Measurements from ENCODE around the gene DDX23.
A peak's percentile ranks its signal among the peaks of the same experiment; 100 is the strongest.

The DDX23 gene

GRCh38 chr12:48818831-48819590 lies 33.0 kb downstream of the DDX23 start:
- DNase-seq (ENCODE audit: insufficient read length) (no peak), FAIRE-seq (no peak)
- no peak for TF ChIP-seq TAF1 (IDR thresholded peaks at IDR 0.05; ENCODE audit: borderline replicate concordance, low read depth, low read length)
- TF ChIP-seq POLR2AphosphoS5 (IDR thresholded peaks at IDR 0.05; ENCODE audit: low read depth, low read length) = no peak
- no peak for TF ChIP-seq POLR2A (IDR thresholded peaks at IDR 0.05; ENCODE audit: low read depth, low read length)

- DNase-seq (ENCODE audit: insufficient read length) (peak; percentile 64), FAIRE-seq (peak; percentile 67)
- TF ChIP-seq POLR2A (IDR thresholded peaks at IDR 0.05; ENCODE audit: low read depth, low read length) = no peak
Observed at GRCh38 chr12:48817873-48818830, 33.8 kb downstream of the DDX23 start, which contains the start of gene CACNB3. TSS of gene CACNB3 (plus strand) at chr12:48818496. CDS start at chr12:48818930, 434 bp downstream.

DNA sequence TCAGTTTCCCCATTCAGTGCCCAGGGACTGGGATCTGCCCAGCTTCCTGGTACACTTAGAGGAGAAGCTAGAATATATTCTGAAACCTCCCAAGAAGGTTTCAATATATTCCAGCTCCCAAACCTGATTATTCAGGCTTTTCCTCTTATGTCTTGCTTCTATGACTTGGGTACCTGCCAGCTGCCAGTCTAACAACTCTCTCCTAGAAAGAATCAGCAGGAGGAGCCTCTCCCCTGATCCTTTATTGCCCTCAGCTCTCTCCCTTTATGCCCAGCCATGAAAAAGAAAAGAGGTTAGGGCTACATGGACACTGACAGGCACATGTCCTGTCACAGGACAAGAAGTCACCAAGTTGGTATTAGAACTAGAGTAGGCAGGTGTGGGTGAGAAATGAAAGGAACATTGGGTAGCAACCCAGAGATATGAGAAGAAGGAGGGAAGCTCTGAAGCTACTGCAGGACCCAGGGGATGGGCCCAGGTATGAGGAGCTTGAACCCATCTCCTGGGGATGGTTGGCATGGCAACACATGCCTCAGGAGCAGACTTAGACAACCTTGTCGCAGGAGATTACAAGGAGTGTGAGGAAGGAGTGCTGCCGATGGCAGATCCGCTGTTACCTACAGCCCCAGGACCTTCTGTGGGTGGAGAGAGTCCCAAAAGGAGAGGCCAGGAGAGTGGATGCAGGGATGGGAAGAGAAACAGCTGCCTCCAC lies 35.7 kb downstream of the DDX23 start:
- no peak for DNase-seq (ENCODE audit: insufficient read length)
- TF ChIP-seq TAF1 (IDR thresholded peaks at IDR 0.05; ENCODE audit: borderline replicate concordance, low read depth, low read length) (no peak), POLR2AphosphoS5 (IDR thresholded peaks at IDR 0.05; ENCODE audit: low read depth, low read length) (no peak), POLR2A (IDR thresholded peaks at IDR 0.05; ENCODE audit: low read depth, low read length) (no peak)
- FAIRE-seq = no peak

DNA sequence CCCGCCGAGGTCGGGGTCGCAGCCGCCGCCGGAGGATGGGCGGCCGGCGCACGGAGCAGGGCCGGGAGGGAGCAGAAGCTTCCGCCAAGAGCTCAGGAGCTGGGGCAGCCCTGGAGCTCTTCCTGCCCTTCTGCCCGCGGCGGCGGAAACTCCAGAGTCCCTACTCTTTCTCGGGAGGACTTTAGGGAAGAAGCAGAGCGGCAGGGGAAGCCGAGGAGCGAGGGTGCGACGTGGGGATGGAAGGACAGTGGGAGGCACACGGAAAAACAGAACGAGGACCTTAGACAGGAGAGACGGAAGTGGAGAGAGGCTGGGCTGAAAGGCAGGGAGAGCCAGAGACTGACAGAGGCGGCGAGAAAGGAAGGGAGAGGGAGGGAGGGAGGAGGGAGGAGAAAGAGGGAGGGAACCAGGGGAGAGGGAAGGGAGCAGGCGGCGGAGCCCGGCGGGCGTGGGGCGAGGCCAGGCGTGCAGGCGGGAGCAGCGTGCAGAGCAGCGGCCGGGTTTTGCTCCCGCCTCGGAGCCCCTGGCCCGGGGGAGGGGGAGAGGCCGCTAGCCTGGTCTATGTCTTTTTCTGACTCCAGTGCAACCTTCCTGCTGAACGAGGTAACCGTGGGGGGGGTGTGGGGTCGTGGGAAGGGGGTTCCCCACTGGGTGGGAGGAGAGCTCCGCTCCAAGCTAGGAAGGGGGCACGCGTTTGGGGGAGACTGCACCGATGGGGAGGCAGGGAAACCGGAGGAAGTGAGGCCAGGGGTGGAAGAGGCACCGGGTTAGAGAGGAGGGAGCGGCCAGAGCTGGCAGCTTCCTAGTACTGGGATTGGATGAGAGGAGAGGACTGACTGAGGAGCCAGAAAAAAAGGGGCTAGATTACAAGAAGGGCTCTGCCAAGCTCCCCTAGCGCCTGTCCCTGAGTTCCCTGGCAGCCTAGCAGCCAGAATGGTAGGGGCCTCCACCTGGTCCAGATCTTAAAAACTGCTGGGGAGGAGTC lies 36.5 kb downstream of the DDX23 start:
- TF ChIP-seq TAF1 (IDR thresholded peaks at IDR 0.05; ENCODE audit: borderline replicate concordance, low read depth, low read length) (no peak), POLR2A (IDR thresholded peaks at IDR 0.05; ENCODE audit: low read depth, low read length) (no peak), POLR2AphosphoS5 (IDR thresholded peaks at IDR 0.05; ENCODE audit: low read depth, low read length) (no peak)
- FAIRE-seq = peak; percentile 72
- no peak for DNase-seq (ENCODE audit: insufficient read length)

DNA sequence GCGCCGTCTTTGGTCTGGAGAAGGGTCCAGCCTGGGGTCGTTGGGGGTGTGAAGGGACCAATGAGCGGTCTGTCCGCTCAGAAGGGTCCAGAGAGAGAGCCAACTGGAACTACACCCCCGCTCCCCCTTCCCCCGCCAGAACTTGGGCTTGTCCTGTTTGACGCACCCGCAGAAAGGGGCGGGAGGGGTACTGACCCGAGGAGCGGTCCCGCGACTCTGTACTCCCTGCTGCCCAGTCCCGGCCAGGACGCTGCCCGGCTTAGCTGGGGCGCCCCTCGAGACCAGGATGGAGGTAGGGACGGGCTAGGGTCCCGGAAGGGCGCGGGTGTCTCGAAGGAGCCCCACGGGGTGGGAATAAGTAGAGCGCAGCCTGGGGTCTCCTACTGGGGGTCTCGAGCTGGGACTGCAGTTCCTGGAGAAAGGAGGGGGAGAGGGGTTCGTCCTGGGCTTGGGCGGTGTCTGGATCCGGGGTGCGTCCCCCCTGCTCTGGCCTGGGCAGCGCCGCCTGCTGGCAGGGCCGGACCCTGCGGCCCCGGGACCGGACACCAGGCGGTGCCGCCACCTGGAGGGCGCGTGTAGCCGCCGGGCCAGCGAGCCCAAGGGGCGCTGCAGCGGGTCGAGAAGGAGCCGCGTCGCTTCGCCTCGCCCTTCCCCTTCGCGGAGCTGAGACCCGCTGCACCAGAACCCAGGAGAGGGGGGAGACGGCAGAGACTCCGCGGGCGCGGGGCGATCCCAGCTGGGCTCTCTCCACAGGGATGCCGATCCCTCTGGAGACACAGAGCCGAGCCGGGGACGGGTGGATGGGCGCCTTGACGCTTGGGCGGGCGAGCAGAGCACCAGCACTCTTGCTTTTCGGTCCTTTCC lies 37.5 kb downstream of the DDX23 start:
- DNase-seq (ENCODE audit: insufficient read length) (peak; percentile 94), FAIRE-seq (peak; percentile 96)
- TF ChIP-seq POLR2A (IDR thresholded peaks at IDR 0.05; ENCODE audit: low read depth, low read length) (peak; percentile 26; the same call in 1 of the 2 replicates), TAF1 (IDR thresholded peaks at IDR 0.05; ENCODE audit: borderline replicate concordance, low read depth, low read length) (no peak; the same call in 1 of the 2 replicates)

DNA sequence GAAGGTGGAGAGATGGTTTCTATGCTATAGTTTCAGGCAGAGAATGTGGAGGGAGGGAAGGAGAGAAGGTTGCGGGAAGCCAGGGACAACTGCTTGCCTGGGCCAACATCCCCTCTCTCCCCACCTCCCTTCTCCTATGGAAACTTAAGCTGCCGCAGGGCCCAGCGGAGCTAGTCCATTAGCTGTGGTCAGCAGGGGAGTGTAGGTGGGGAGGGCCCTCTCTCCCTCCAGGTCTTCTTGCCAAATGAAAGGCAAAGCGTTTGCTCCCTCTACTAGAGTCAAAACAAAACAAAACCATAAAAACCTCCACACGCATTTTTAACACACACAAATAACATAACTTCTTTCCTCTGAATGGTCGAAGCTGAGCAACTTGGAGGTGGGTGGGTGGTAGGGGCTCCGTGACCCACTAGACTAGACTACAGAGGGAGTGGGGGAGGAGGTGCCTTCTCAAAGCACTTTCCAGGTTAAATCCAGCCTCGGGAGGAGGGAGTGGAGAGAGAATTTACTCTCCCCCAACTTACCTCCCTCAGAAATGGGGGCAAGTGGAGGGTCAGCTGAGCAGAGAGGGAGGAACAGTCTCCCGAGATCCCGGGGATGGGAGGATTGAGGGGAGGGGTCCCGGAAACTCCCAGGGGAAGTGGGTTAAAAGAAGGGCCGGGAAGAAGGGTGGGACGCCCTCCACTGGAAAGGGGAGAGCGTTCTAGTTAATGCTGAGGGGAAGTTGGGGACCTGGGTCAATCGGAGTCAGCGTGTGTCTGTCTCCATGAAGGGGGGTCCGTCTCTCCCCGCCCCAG lies 38.3 kb downstream of the DDX23 start:
- no peak for FAIRE-seq
- TF ChIP-seq TAF1 (IDR thresholded peaks at IDR 0.05; ENCODE audit: borderline replicate concordance, low read depth, low read length) (no peak), POLR2AphosphoS5 (IDR thresholded peaks at IDR 0.05; ENCODE audit: low read depth, low read length) (no peak), POLR2A (IDR thresholded peaks at IDR 0.05; ENCODE audit: low read depth, low read length) (no peak)
- no peak for DNase-seq (ENCODE audit: insufficient read length)

DNA sequence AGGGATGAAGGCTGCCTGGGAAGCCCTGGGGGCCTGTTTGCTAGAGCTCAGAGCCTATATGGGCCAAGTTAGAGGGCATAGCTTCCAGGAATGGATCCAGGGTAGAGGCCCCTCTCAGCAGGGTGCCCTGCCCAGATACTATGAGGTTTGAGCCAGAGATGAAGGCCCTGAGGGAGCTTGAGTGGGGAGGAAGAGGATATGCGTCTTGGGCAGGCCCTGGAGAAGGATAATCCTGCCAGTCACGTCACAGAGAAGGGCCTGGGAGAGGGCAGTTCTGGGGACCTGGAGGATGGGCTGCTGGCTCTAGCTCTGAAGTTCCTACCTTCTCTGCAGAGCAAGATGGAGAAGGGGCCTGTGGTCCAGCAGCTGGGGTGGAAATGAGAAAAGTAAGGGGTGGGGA lies 39.6 kb downstream of the DDX23 start:
- TF ChIP-seq POLR2AphosphoS5 (IDR thresholded peaks at IDR 0.05; ENCODE audit: low read depth, low read length) = no peak
- TF ChIP-seq TAF1 (IDR thresholded peaks at IDR 0.05; ENCODE audit: borderline replicate concordance, low read depth, low read length) = no peak
- TF ChIP-seq POLR2A (IDR thresholded peaks at IDR 0.05; ENCODE audit: low read depth, low read length) = no peak
- FAIRE-seq = no peak
- no peak for DNase-seq (ENCODE audit: insufficient read length)

DNA sequence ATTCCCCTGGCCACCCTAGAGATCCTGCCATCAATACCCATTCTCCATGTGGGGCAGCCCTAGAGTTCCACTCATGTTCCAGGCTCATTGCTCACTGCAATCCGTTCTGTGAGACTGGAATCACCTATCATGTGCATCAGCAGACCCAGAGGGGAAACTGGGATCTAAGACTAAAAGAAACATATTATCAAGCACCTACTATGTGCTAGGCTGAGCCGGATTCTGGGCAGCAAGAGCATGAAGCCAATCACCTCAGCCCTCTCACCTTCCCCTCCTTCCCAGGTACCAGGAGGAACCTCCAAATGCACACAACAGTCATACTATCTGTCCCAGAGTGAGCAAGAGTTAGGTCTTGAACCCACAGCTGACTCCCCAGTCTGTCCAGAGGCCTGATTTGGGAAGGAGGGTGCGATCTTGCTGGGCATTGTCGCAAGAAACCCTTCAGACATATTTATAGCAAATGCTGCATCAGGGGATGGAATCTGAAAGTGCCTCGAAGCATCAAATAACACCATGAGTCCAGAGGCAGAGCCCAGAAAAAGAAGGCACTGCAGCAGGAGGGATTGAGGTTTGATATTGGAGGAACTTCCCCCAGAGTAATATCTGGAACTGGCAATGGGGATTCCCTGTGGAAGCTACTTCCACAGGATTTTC lies 40.4 kb downstream of the DDX23 start:
- FAIRE-seq (no peak), DNase-seq (ENCODE audit: insufficient read length) (no peak)
- TF ChIP-seq POLR2AphosphoS5 (IDR thresholded peaks at IDR 0.05; ENCODE audit: low read depth, low read length) (no peak), TAF1 (IDR thresholded peaks at IDR 0.05; ENCODE audit: borderline replicate concordance, low read depth, low read length) (no peak), POLR2A (IDR thresholded peaks at IDR 0.05; ENCODE audit: low read depth, low read length) (no peak)

Data from GM12892 (cell line).